ENCODE data around the gene TGM3. TPM values are rescaled to one million over a fixed set of nuclear protein-coding genes. Genes with fewer than 3 reads are reported as not detected.

TGM3 gene
- total and polyA plus RNA-seq, 10 of the 15 experiments (the other 5 are each of a cell fraction or from before 2014, with no cell fraction given) = not detected

DNA sequence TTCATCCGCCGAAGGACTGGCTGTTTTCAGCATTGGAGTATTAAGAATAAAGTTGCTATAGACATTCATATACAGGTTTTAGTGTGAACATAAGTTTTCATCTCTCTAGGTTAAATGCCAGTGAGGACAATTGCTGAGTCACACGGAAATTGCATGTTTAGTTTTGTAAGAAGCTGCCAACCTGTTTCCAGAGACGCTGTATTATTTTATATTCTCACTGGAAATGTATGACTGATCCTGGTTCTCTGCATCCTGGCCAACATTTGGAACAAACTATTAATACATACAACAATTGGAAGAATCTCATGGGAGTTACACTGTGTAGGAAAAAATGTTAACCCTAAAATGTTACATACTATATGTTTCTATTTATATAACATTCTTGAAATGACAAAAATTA lies 68.2 kb downstream of the TGM3 start:
- H2AFZ ChIP-seq (ENCODE audit: control insufficient read depth, low read depth, low read length) = no peak overlapping the region
- DNase-seq (ENCODE audit: low read depth, low spot score) (no peak), ATAC-seq (no peak), FAIRE-seq (no peak)
- H3K9ac ChIP-seq (ENCODE audit: control insufficient read depth, insufficient read depth, low read length) = no peak overlapping the region
- ChIA-PET CTCF (no interaction called here), SMC1A (ENCODE audit: uncharacterized antibody, unreplicated experiment) (interaction anchor here (1.0 kb wide), 1 partner anchor 1032 kb away, joined by 3 read pairs; no protein-coding TSS in a partner anchor), RAD21 (ENCODE audit: unreplicated experiment) (no interaction called here), POLR2A (interaction anchor here (0.9 kb wide), 1 partner anchor 25 kb away, joined by 3 read pairs; no protein-coding TSS in a partner anchor)
- no peaks in the 10 kb centered on the region for H3K4me1 ChIP-seq (ENCODE audit: control insufficient read depth, insufficient read depth, low read length)
- H3K4me2 ChIP-seq (ENCODE audit: control insufficient read depth, insufficient read depth) = no peak overlapping the region
- 46% methylated on average over 4 of the region's 4 CpGs for WGBS (ENCODE audit: insufficient coverage, insufficient replicate concordance, low lambda C conversion rate, missing lambda C conversion rate)
- no peaks in the 10 kb centered on the region for H3K36me3 ChIP-seq (ENCODE audit: control insufficient read depth in 2 of 2, insufficient read depth in 2 of 2, low read length in 1 of 2)
- H3K9me3 ChIP-seq (replicated peaks; ENCODE audit: control insufficient read depth, insufficient read depth, low read length) = peaks cover 2% of the 10 kb centered on the region; the same call in 1 of the 3 replicates
- intact Hi-C loops (cut with micrococcal nuclease; ENCODE audit: unreplicated experiment) = no loop called here
- no peaks in the 10 kb centered on the region for H3K27me3 ChIP-seq (replicated peaks in 1 of 2; ENCODE audit: control insufficient read depth in 2 of 2, insufficient read depth in 2 of 2, low read length in 1 of 2)
- in situ Hi-C loops (cut with MboI) = no loop called here
- H4K20me1 ChIP-seq (ENCODE audit: control insufficient read depth, insufficient read depth) = no peaks in the 10 kb centered on the region
- no TSS peak for BruUV-seq (replicated peaks)
- H3K79me2 ChIP-seq (ENCODE audit: control insufficient read depth, insufficient read depth, low read length) = no peaks in the 10 kb centered on the region
- TF ChIP-seq SMC3 (IDR thresholded peaks at IDR 0.05; ENCODE audit: borderline replicate concordance, low read length) (no peak), NFIC (IDR thresholded peaks at IDR 0.05; ENCODE audit: low read depth, low read length) (no peak), PKNOX1 (IDR thresholded peaks at IDR 0.05) (no peak), SRF (IDR thresholded peaks at IDR 0.05; ENCODE audit: low read depth in 2 of 2, low read length in 2 of 2) (no peak), CHD2 (IDR thresholded peaks at IDR 0.05; ENCODE audit: borderline replicate concordance, low read depth, low read length) (no peak), RUNX3 (IDR thresholded peaks at IDR 0.05; ENCODE audit: low read length) (no peak), ZNF207 (IDR thresholded peaks at IDR 0.05; ENCODE audit: borderline replicate concordance) (no peak)
- TF ChIP-seq, protein P1, sequence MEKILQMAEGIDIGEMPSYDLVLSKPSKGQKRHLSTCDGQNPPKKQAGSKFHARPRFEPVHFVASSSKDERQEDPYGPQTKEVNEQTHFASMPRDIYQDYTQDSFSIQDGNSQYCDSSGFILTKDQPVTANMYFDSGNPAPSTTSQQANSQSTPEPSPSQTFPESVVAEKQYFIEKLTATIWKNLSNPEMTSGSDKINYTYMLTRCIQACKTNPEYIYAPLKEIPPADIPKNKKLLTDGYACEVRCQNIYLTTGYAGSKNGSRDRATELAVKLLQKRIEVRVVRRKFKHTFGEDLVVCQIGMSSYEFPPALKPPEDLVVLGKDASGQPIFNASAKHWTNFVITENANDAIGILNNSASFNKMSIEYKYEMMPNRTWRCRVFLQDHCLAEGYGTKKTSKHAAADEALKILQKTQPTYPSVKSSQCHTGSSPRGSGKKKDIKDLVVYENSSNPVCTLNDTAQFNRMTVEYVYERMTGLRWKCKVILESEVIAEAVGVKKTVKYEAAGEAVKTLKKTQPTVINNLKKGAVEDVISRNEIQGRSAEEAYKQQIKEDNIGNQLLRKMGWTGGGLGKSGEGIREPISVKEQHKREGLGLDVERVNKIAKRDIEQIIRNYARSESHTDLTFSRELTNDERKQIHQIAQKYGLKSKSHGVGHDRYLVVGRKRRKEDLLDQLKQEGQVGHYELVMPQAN (conservative IDR thresholded peaks at IDR 0.05) = no peak
- no peak overlapping the region for H3K27ac ChIP-seq (ENCODE audit: control insufficient read depth, insufficient read depth)
- no peak overlapping the region for H3K4me3 ChIP-seq

Data from GM12878 (cell line).